IgD-negative memory B cell (primary cell): ENCODE data around the gene PRLH. TPM values are rescaled to one million over a fixed set of nuclear protein-coding genes. Genes with fewer than 3 reads are reported as not detected.

Source experiments
- H3K27ac Mint-ChIP-seq, 3 donors: one replicate each; pipeline ENCODE4 v1.8.0; 2020 to 2022; ENCODE audit warnings: mild to moderate bottlenecking in 3 of 3, mixed read lengths in 3 of 3, moderate library complexity in 1 of 3
- H3K27me3 Mint-ChIP-seq: one replicate; pipeline ENCODE4 v1.8.0; 2021; ENCODE audit warnings: mixed read lengths
- H3K36me3 Mint-ChIP-seq: one replicate; pipeline ENCODE4 v1.8.0; 2020; ENCODE audit warnings: mild to moderate bottlenecking, mixed read lengths
- H3K4me1 Mint-ChIP-seq, 3 donors: one replicate each; pipeline ENCODE4 v1.8.0; 2020 to 2022; ENCODE audit warnings: mixed read lengths in 3 of 3, mild to moderate bottlenecking in 1 of 3
- H3K4me3 Mint-ChIP-seq, 4 donors: one replicate each; pipeline ENCODE4 v1.8.0; 2020 to 2022; ENCODE audit warnings: mild to moderate bottlenecking in 4 of 4, mixed read lengths in 4 of 4, moderate library complexity in 3 of 4
- H3K9me3 Mint-ChIP-seq, 3 donors: one replicate each; pipeline ENCODE4 v1.8.0; 2020 to 2021; ENCODE audit warnings: mixed read lengths in 3 of 3, mild to moderate bottlenecking in 1 of 3
- polyA plus RNA-seq: library from polyadenylated mRNA; unstranded; fragments of 300-500 nt; fragmentation: Illumina TruSeq; gene quantifications from one replicate; pipeline ENCODE4 v1.2.3, GENCODE V29; 2021

The PRLH gene
- polyA plus RNA-seq, 1 donor from 2014 or later = not detected

- Mint-ChIP-seq H3K4me3 (no peak overlapping the region), H3K27ac (no peak overlapping the region), H3K27me3 (no peaks in the 10 kb centered on the region)
These were observed 17.2 kb upstream of the PRLH start for GRCh38 chr2:237549216-237549615.

DNA sequence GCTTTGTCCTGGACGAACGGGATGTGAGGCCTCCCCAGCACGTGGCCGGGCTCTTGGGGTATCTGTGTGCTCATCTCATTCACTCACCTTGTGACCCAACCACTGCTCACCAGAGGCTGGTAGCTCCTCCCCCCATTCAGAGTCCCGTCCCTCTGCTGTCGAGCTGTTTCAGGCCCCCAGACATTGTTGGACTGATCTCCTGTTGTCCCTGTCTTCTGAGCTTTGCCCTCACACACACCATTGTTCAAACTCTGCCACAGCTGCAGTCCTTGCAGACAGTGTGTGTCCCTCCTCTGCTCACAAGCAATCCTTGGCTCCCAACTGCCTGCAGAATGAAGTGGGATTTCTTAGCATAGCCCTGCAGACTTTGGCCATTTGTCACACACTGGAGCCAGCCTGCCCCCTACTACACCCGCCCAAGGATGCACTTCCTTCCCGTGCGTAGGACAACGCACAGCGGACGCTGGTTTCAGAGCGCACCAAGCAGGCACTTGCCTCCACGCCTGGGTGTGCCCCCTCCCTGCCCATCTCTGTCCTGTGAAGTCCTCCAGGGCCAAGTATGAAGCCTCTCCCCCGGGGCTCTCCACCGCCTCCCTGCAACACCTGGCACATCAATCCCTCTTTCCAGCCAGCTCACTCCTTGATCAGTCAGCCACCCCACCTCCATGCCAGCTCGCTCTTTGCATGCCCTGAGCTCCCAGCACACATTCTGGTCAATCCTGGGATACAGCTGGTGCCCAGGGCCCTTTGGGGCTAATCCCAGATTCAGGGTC, 16.5 kb upstream of the PRLH start:
- H3K4me3 Mint-ChIP-seq = no peak overlapping the region
- H3K4me1 Mint-ChIP-seq = no peaks in the 10 kb centered on the region
- peaks cover 0 to 5% (median 3%) of the 10 kb centered on the region in 3 donors for H3K9me3 Mint-ChIP-seq
- no peak overlapping the region for H3K27ac Mint-ChIP-seq
- H3K27me3 Mint-ChIP-seq = no peaks in the 10 kb centered on the region
- H3K36me3 Mint-ChIP-seq = no peaks in the 10 kb centered on the region

More at GRCh38 chr2:237549216-237549615, 17.2 kb upstream of the PRLH start:
- no peaks in the 10 kb centered on the region for H3K36me3 Mint-ChIP-seq
- H3K9me3 Mint-ChIP-seq = peaks cover 0 to 5% (median 0%) of the 10 kb centered on the region in 3 donors
- no peaks in the 10 kb centered on the region for H3K4me1 Mint-ChIP-seq

GRCh38 chr2:237551071-237551574, 15.3 kb upstream of the PRLH start:
- H3K4me1 Mint-ChIP-seq = no peaks in the 10 kb centered on the region
- H3K9me3 Mint-ChIP-seq = peaks cover 3 to 8% (median 5%) of the 10 kb centered on the region in 3 donors
- H3K36me3 Mint-ChIP-seq = no peaks in the 10 kb centered on the region
- no peak overlapping the region for H3K27ac Mint-ChIP-seq
- H3K27me3 Mint-ChIP-seq = peaks cover 1% of the 10 kb centered on the region
- H3K4me3 Mint-ChIP-seq = no peak overlapping the region

- Mint-ChIP-seq H3K4me3 (no peak overlapping the region), H3K36me3 (no peaks in the 10 kb centered on the region), H3K9me3 (peaks cover 5 to 15% (median 7%) of the 10 kb centered on the region in 3 donors), H3K27ac (no peak overlapping the region), H3K4me1 (no peaks in the 10 kb centered on the region), H3K27me3 (peaks cover 2% of the 10 kb centered on the region)
These were observed 13.5 kb upstream of the PRLH start for GRCh38 chr2:237552908-237553307.

GRCh38 chr2:237553948-237554347, 12.4 kb upstream of the PRLH start:
- no peaks in the 10 kb centered on the region for H3K36me3 Mint-ChIP-seq
- no peak overlapping the region for H3K27ac Mint-ChIP-seq
- H3K9me3 Mint-ChIP-seq = peaks cover 5 to 15% (median 7%) of the 10 kb centered on the region in 3 donors
- peaks cover 3% of the 10 kb centered on the region for H3K27me3 Mint-ChIP-seq
- no peak overlapping the region for H3K4me3 Mint-ChIP-seq
- H3K4me1 Mint-ChIP-seq = no peaks in the 10 kb centered on the region

- no peak overlapping the region for H3K4me3 Mint-ChIP-seq
- no peaks in the 10 kb centered on the region for H3K4me1 Mint-ChIP-seq
- H3K36me3 Mint-ChIP-seq = no peaks in the 10 kb centered on the region
- H3K27ac Mint-ChIP-seq = no peak overlapping the region
- H3K27me3 Mint-ChIP-seq = peaks cover 12% of the 10 kb centered on the region
- H3K9me3 Mint-ChIP-seq = peaks cover 5 to 15% (median 7%) of the 10 kb centered on the region in 3 donors
These were observed 10.8 kb upstream of the PRLH start for GRCh38 chr2:237555560-237555959.

- Mint-ChIP-seq H3K27me3 (peaks cover 12% of the 10 kb centered on the region), H3K4me3 (no peak overlapping the region), H3K4me1 (no peaks in the 10 kb centered on the region), H3K9me3 (peaks cover 5 to 15% (median 7%) of the 10 kb centered on the region in 3 donors), H3K27ac (no peak overlapping the region), H3K36me3 (no peaks in the 10 kb centered on the region)
These were observed 9.4 kb upstream of the PRLH start for GRCh38 chr2:237556773-237557632.

DNA sequence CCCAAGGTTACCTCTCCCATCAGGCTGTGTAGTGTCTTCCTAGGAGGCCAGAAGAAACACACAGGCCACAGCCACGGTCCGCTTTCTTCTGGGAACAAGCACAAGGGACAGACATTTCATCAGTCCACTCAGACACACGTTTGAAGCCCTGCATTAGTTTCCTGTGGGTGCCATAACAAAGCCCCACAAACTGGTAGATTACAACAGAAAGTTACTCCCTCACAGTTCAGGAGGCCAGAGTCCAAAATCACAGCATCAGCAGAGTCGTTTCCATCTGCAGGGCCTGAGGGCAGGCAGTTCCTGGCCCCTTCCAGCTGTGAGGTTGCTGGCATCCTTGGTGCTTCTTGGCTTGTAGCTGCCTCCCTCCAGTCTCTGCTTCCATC, 8.8 kb upstream of the PRLH start:
- H3K4me3 Mint-ChIP-seq = no peak overlapping the region
- no peak overlapping the region for H3K27ac Mint-ChIP-seq
- no peaks in the 10 kb centered on the region for H3K36me3 Mint-ChIP-seq
- H3K4me1 Mint-ChIP-seq = no peaks in the 10 kb centered on the region
- H3K9me3 Mint-ChIP-seq = peaks cover 5 to 15% (median 7%) of the 10 kb centered on the region in 3 donors
- peaks cover 12% of the 10 kb centered on the region for H3K27me3 Mint-ChIP-seq

- H3K27ac Mint-ChIP-seq = no peak overlapping the region
These were observed 7.3 kb upstream of the PRLH start for GRCh38 chr2:237558961-237559641.

DNA sequence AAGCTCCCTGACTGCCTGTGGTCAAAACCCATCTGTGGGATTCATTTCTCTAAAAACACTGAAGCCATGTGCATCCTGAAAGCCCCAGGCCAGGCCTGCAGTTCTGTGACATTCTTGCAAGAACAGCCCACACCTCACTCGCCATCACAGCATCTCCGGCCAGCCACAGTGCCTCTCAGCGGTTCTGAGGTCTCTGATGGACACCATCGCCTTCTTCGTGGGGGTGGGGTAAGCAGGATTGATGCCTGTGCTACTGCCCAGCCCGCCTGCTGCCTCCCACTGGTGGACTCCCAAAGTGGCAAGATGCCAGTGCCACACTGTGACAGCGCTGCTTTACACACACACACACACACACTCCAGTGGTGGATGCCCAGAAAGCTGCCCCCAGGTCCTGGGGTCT, 5.2 kb upstream of the PRLH start:
- H3K9me3 Mint-ChIP-seq = peaks cover under 1 to 6% (median 2%) of the 10 kb centered on the region in 3 donors
- no peak overlapping the region for H3K4me3 Mint-ChIP-seq
- H3K4me1 Mint-ChIP-seq = peaks cover 0 to 2% (median 0%) of the 10 kb centered on the region in 3 donors
- H3K36me3 Mint-ChIP-seq = no peaks in the 10 kb centered on the region
- H3K27ac Mint-ChIP-seq = no peak overlapping the region
- peaks cover 11% of the 10 kb centered on the region for H3K27me3 Mint-ChIP-seq

More at GRCh38 chr2:237558961-237559641, 7.3 kb upstream of the PRLH start:
- Mint-ChIP-seq H3K4me3 (no peak overlapping the region), H3K4me1 (peaks cover 0 to 2% (median 0%) of the 10 kb centered on the region in 3 donors), H3K36me3 (no peaks in the 10 kb centered on the region), H3K9me3 (peaks cover 5 to 10% (median 7%) of the 10 kb centered on the region in 3 donors), H3K27me3 (peaks cover 12% of the 10 kb centered on the region)

- peaks cover 0 to 2% (median 0%) of the 10 kb centered on the region in 3 donors for H3K4me1 Mint-ChIP-seq
- H3K27me3 Mint-ChIP-seq = peaks cover 14% of the 10 kb centered on the region
- no peak overlapping the region for H3K4me3 Mint-ChIP-seq
- no peak overlapping the region for H3K27ac Mint-ChIP-seq
- peaks cover 0 to 3% (median 1%) of the 10 kb centered on the region in 3 donors for H3K9me3 Mint-ChIP-seq
- H3K36me3 Mint-ChIP-seq = no peaks in the 10 kb centered on the region
These were observed 2.6 kb upstream of the PRLH start for GRCh38 chr2:237563816-237564215.

GRCh38 chr2:237564526-237565131, 1.7 kb upstream of the PRLH start:
- Mint-ChIP-seq H3K4me3 (no peak overlapping the region), H3K9me3 (peaks cover 0 to 5% (median 3%) of the 10 kb centered on the region in 3 donors), H3K27me3 (peaks cover 7% of the 10 kb centered on the region), H3K4me1 (peaks cover 0 to 2% (median 0%) of the 10 kb centered on the region in 3 donors), H3K27ac (no peak overlapping the region), H3K36me3 (no peaks in the 10 kb centered on the region)

GRCh38 chr2:237565974-237566373, 400 bp upstream of the PRLH start:
- Mint-ChIP-seq H3K27me3 (peaks cover 7% of the 10 kb centered on the region), H3K36me3 (no peaks in the 10 kb centered on the region), H3K4me1 (peaks cover 0 to 2% (median 0%) of the 10 kb centered on the region in 3 donors), H3K27ac (no peak overlapping the region), H3K4me3 (no peak overlapping the region), H3K9me3 (peaks cover 0 to 5% (median 3%) of the 10 kb centered on the region in 3 donors)

GRCh38 chr2:237567276-237568029, 1.1 kb downstream of the PRLH start:
- Mint-ChIP-seq H3K4me1 (peaks cover 0 to 4% (median 2%) of the 10 kb centered on the region in 3 donors), H3K9me3 (peaks cover 0 to 5% (median 3%) of the 10 kb centered on the region in 3 donors), H3K4me3 (no peak overlapping the region), H3K36me3 (no peaks in the 10 kb centered on the region), H3K27ac (no peak overlapping the region), H3K27me3 (peaks cover 7% of the 10 kb centered on the region)
